GM12874 (cell line): Measurements from ENCODE around the gene LDLRAD4.

Source experiments
- CTCF ChIP-seq: IDR thresholded peaks from 2 replicates; pipeline ENCODE4 v1.5.1; 2011; ENCODE audit warnings: low read depth, mild to moderate bottlenecking, control low read depth, low read length, moderate library complexity; ENCODE audit not compliant: insufficient read depth

The LDLRAD4 gene

GRCh38 chr18:13486686-13487085 is 268.1 kb downstream of the LDLRAD4 start:
- TF ChIP-seq CTCF, result no peak

GRCh38 chr18:13487237-13487636 is 268.7 kb downstream of the LDLRAD4 start:
- no peak for TF ChIP-seq CTCF

GRCh38 chr18:13488281-13488929 is 269.8 kb downstream of the LDLRAD4 start:
- no peak for TF ChIP-seq CTCF

- no peak for TF ChIP-seq CTCF
These were observed 272.6 kb downstream of the LDLRAD4 start for GRCh38 chr18:13491138-13491537.

GRCh38 chr18:13492314-13492713 is 273.8 kb downstream of the LDLRAD4 start:
- no peak for TF ChIP-seq CTCF

GRCh38 chr18:13493079-13493478 is 274.5 kb downstream of the LDLRAD4 start:
- TF ChIP-seq CTCF, result no peak

GRCh38 chr18:13493725-13494124 is 275.2 kb downstream of the LDLRAD4 start:
- no peak for TF ChIP-seq CTCF

GRCh38 chr18:13494871-13495445 is 276.4 kb downstream of the LDLRAD4 start:
- no peak for TF ChIP-seq CTCF
